Esophagus muscularis mucosa (tissue), 3 donors: ENCODE results near the gene CDH2.

Source experiments
- CTCF ChIP-seq, 3 experiments: fragments of 200-600 bp in 2 of 3; fragments of 450-650 bp in 1 of 3; sonication (generic) in 2 of 3; IDR thresholded peaks; one replicate each; pipeline ENCODE4 v1.5.1; 2017 to 2019; ENCODE audit warnings: antibody characterized with exemption in 3 of 3, mild to moderate bottlenecking in 2 of 3, moderate library complexity in 1 of 3
- POLR2A ChIP-seq: fragments of 450-650 bp; IDR thresholded peaks from one replicate; pipeline ENCODE4 v1.6.1; 2017; ENCODE audit warnings: antibody characterized with exemption, moderate library complexity, mild to moderate bottlenecking, low read depth

DNA sequence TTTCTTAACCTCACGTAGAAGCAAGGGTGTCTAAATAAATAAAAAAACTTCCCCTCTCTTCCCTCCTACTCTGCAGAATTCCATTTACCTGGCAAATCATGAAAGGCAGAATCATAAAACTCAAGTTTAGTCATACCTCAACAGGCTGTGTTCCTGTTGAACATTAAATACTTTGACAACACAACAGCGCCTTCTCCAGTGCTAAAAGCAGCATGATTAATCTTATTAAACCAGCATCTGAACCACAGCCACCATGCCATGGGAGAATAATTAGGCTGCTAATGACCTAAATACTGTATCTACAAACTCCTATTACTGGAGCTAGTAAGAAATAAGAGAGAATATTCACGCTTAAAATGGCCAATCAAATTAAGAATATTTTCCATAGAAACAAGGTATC, 68.1 kb downstream of the CDH2 start:
- no peak for TF ChIP-seq CTCF (IDR thresholded peaks at IDR 0.05)
- TF ChIP-seq POLR2A: no peak
